HG02938 (cell line): ENCODE measurements around the gene ZGPAT.
"Not testable (repeated sequence)": the region's sequence is repeated elsewhere in the genome, so short reads cannot be mapped to it uniquely, and the experiment has no call there.

ENCODE experiments used
- ATAC-seq: cut with Tn5 transposase; IDR thresholded peaks from one replicate; pipeline ENCODE4 v1.9.1; 2021; ENCODE audit warnings: mild to moderate bottlenecking, moderate library complexity; ENCODE audit not compliant: unreplicated experiment

The ZGPAT gene

DNA sequence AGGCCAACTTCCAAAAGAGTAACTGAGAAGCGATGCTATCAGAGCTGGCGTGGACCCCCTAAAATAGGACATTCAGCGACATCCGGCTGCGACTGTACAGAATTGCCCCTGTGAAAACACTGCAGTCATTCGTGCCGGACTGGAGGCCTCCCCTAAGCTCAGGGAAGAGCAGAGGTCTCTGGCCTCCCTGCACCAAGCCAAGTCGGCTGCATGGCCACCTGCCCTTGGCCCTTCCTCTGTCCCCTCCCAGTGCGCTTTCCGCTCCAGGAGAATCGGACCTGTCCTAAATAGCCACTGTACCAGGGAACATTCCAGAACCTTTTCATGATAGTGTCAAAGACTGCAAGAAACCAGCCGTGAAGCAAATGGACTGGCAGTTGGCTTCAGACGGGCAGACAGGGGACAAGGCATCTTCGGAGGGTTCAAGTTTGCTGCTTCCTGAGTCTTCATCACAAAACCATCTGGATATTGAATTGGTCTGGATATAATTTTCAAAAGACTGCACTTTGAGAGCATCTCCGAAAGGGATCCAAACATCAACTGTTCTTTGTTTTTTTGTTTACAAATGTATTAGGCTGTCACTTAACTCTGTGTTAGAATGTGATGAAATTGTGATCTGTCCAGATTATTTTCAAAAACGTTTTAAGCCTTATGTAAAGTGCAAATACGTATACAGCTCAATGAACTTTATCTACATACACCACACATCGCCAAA, 48.3 kb downstream of the ZGPAT start:
- no peak for ATAC-seq

DNA sequence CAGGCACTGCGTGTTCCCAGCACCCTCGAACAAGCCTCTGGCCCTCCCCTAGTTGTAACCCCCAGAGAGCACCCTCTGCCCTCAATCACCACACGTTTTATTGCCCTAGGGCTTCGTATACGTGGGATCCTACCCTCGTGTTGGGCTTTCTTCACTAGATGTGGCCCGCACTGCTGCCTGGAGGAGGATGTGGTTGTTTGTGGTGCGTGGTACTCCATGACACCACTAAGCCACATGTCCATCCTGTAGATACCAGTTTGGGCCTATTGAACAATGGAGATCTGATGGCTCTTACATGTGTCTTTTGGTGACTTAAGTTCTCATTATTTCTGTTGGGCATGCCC, 48.8 kb downstream of the ZGPAT start:
- ATAC-seq, result no peak

DNA sequence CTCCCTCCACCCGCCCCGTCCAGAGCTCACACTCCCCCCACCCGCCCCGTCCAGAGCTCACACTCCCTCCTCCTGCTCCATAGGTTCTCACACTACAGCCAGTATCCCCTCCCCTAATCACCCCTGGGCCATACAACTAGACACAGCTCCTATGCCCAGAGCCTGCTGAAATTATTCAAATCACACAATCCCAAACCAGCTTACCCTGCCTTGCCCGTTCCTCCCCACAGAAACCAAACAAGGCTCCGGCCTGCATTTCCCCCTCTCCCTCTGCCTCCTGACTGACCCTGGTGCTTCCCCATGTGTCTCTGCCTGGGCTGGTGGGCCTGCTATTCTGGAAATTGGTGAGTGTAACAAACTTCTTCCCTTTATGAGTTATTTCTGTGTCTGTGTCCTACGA, 50.3 kb downstream of the ZGPAT start:
- ATAC-seq, result no peak

DNA sequence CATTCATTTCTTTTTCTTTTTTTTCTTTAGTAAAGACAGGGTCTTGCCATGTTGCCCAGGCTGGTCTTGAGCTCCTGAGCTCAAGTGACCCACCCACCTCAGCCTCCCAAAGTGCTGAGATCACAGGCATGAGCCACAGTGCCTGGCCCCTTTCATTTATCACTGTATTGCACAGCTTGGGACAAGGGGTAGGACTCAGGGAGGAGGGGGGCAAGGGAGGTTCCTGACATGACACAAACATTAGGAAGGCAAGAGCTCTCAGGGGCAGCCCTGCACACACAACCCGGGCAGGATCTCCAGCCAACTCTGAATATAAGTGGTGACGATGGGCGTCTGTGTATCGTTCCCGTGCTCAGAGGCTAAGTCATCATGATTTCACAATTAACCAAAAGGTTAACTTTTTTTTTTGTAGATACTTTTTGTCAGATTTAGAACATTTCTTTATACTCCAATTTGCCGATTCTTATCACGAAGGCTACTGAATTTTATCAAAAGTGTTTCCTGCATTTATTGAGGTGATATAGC, 51.6 kb downstream of the ZGPAT start:
- ATAC-seq, result no peak

DNA sequence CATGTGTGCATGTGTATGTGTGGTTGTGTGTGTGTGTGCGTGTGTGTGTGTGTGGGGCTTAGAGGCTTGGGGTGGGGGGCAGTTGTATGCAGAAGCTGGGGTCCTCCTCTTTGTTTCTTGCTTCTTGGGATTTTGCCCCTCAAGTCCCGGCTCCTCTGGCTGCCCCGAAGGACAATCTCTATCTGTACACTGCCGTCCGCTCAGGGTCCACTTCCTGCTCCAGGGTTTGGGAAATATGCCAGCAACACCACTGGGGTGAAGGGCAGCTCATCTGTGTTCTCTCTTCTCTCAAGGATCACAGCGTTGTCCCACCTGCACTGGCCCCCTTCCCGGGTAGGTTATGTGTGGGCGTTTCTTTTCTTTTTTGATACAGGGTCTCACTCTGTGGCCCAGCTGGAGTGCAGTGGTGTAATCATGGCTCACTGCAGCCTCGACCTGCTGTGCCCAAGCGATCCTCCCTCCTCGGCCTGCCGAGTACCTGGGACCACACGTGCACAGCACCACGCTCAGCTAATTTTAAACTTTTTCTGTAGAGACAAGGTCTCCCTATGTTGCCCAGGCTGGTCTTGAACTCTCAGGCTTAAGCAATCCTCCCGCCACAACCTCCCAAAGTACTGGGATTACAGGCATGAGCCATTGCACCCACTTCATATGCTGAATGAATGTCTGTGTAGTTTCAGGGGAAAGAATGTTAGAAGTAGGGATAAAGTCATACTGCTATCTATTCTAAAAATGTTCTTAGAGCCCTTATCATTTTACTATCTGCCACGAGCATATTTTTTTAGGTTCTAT, 57.4 kb downstream of the ZGPAT start:
- no peak for ATAC-seq

DNA sequence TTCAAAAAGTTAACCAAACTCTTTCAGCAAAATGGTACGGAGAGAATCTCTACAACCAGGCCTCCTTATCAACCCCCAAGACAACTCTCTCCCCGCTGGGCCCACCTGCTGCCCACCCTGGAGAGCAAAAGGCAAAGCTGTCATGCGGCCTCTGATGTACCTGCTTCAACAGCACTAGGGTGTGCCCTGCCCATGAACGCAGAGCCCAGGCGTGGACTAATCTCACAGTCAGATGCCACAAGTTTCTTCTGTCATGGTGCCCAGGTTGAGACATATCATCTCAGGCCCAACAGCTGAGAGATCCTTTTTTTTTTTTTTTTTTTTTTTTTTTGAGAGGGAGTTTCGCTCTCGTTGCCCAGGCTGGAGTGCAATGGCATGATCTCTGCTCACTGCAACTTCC, 58.1 kb downstream of the ZGPAT start:
- no peak for ATAC-seq

DNA sequence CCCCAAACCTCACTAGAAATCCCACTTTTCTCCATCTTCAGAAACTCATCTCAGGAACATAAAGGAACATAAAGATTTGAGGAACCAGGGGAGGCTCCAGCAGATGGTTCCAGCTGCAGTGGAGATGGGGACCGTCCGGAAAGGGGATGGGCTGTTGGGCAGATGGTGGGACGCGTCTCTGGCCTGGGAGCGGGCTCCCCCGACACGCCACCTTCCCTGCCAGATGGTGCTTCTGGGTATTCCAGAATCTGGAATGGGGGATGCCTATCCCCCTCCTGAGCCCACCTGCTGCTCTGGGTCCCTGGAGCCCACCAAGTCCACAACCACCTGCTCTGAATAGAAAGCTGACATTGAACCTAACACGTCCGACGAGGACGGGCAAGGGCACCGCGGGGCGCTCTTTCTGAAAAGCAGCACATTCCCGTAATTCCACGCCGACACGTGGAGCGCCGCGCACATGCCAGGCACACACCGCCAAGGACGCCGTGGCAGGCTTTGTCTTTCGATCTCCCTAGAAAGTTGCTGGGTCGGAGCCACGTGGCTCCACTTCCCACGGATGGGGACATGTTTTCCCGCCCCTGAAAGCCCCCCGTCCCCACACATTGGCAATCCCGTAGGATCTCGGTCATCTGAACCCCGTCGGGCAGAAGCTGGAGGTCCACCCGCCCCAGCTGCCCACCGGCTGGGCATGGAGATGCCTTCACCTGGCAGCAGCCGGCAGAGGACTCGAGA, 59.0 kb downstream of the ZGPAT start:
- no peak for ATAC-seq

DNA sequence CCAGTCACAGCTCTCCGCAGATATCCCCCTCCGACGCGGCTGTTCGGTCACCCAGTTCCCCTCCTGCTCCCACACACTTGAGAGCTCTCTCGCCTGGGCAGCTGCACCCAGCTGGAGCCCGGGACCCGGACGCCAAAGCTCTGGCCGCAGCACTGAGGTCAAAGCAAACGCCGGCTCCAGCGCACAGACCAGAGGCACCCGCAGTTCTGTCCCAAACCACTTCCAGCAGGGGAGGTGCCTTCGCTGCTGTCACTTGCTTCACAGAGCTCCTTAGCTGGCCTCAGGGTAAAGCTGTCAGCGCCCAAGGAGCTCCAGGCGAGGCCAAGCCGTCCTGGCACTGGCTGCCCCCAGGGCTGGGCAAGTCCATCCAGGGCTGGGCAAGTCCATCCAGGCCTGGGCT, 59.6 kb downstream of the ZGPAT start:
- no peak for ATAC-seq

DNA sequence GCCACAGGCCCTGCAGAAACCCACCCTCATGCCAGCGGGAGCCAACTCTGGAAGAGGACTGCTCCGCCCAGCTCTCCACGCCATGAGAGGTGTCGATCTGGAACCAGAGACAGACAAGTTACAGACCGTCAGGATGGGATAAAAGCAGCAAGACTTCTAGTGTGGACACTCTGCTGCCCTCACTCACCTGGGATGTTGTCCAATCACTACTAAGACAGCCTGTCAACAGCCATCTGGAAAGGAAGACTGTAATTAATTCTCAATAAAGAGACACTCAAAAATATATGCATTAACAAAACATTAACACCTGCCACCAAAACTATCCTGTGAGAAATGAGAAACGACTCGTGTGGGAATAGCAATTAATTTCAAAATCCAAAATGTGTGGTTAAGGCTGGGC, 60.0 kb downstream of the ZGPAT start:
- no peak for ATAC-seq

DNA sequence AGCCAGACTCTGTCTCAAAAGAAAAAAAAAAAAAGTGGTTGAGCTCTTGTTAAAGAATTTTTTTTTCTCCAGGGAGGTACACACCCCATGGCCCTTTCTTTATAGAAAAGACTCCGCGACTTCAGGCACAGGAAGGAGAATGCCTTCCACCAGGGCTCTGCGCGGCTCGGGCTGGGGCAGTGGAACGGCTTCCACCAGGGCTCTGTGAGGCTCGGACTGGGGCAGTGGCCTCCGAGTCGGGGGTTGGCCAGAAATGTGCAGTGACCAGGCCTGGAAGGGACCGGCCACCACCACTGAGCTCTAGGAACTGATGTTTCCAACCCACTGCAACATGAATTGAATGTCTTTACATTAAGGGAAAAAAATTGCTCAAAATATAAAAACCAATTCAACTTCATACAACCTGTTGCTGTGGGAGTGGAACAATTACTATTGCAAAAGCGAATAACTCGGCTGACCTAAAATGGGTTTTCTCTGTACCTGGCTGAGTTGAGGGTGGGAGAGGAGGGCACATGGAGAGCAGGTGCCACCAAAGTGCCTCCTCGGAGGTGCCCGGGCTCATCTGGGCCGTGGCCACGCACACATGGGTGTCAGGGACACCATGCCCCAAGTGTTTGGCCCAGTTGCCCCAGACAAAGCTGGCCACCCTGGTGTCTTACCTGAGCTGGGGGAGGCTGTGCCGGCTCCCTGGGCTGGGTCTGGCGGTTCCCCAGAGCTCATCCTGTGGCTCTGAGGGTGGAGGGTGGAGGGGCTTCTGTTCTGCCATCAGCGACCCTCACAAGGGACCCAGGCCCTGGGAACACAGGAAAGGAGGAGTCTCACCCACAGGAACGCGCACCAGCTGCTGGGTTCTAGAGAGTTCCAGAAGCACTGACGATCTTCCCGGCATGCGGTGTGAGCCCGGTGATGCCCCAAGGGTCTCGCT, 61.0 kb downstream of the ZGPAT start:
- ATAC-seq, result no peak

DNA sequence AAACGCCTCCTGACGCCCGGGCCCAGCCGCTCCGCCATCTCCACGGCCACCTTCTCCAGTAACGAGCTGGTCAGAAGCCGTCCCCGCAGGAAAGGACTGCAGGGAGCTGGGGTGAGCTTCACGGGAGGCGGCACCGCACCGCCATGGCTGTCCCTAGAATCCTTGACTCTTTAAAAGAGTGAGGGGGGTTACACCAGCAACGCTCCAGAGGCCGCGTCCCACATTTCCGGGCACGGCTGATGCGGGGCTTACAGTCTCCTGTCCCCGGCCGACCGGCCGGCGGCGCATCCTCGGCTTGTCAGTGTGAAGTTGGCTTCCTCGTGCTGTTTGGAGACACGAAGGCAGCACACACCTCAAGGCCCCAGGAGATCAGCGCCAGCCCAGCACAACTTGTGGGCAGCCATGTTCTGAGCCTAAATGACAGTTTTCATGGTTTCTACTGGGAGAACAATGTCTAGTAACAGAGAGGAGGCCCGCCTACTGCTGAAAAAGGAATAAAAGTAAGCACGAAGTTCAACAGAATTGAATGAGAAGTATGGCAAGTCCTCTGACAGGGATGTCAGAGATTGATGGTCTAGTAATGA, 62.1 kb downstream of the ZGPAT start:
- no peak for ATAC-seq

DNA sequence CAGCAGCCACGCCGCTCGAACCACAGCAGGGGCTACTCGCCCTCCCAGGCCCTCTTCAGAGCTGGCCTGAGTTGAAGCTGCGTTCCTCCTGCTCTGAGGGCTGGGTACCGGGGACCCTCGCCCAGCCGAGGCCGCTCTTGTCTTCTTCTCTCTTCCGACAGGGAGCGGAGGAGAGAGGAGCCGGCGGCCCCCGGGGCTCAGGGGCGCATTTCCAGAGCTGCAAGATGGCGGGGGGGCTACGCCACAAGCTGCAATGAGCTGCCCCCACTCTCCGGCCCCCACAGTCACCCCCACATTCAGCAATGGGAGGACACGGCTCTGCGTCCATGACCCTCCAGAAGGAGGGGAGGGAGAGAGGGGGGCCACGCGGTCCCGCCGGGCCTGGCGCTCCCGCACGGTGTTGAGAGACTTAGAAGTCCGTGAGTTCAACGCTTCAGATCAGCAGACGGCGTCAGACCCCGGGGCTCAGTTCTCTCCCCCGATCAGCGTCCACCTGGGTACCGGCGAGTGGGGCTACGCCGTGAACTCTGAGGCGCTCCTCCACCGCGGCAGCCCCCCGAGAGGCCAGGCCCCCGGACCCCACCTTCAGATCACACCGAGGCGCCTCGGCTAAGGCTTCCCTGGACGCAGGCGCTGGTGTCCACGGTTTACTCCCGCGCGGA, 63.3 kb downstream of the ZGPAT start:
- ATAC-seq, result no peak

DNA sequence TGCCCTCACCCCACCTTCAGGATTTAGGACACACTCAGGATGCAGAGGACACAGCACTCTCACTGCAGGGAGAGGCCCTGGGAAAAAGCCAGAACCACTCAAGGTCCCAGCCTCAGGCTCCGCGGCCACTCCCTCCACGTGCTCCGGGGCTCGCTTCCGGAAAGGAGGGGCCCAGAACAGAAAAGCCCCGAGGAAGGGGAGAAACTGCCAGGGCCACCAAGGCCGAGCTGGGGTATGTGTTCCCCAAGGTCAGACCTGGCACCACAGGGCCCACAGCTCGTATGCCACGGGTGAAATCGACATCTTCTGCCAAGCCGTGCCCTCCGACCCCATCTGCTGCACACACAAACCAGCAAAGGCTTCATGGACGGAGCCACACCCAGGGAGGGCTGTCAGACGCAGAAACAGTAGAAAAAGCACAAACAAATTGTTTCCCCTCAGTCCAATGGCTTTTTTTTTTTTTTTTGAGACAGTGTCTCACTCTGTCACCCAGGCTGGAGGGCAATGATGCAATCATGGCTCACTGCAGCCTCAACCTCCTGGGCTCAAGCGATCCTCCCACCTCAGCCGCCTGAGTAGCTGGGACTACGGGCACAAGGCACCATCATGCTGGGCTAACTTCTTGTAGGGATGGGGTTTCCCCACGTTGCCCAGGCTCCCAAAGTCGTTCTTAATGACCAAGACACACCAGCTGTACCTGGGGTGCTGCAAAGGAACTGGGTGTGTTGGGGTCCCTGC, 65.1 kb downstream of the ZGPAT start:
- no peak for ATAC-seq

DNA sequence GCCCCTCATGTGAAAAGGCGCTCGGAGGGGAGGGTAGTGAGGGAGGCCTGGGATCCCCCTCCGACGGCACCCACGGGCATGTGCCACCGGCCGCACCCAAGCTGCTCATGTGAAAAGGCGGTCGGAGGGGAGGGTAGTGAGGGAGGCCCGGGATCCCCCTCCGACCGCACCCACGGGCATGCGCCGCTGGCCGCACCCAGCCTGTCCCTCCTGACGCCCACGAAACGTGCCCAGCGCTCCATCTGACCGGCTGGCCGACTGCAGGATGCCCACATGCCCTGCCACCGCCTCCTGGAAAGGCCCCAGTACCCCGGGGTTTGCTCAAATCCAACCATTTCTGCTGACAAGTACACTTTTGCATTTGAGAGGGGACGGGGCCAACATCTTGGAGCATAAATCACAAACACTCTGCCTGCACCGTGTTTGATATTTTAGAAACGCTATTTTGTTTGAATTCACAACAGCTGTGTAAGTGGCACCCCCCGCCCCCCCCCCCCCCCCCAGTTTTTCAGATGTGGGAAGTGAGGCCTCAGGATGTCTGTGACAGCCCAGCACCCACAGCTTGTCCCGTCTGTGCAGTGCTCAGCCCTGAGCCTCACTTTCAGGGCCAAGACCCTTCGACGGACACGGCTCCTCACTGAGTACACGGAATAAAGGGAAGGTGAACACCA, 65.9 kb downstream of the ZGPAT start:
- no peak for ATAC-seq

DNA sequence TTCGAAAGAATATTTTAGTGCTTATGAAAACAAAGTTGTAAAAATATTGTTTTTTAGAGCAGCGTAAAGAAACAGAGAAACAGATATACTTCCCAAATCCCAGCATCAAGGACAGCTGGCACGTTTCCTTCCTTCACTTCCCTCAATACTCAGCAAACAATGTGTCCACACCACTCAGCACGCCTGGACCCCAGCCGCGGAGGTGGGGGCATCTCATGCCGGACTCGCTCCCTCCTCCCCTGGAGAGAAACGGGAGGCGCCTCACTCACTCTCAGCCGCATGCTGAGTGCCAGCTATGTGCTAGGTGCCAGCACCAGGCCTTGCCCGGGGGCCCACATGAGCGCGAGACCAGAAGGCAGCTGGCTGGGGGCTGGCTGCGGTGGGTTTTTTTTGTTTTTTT, 66.5 kb downstream of the ZGPAT start:
- ATAC-seq, result no peak

DNA sequence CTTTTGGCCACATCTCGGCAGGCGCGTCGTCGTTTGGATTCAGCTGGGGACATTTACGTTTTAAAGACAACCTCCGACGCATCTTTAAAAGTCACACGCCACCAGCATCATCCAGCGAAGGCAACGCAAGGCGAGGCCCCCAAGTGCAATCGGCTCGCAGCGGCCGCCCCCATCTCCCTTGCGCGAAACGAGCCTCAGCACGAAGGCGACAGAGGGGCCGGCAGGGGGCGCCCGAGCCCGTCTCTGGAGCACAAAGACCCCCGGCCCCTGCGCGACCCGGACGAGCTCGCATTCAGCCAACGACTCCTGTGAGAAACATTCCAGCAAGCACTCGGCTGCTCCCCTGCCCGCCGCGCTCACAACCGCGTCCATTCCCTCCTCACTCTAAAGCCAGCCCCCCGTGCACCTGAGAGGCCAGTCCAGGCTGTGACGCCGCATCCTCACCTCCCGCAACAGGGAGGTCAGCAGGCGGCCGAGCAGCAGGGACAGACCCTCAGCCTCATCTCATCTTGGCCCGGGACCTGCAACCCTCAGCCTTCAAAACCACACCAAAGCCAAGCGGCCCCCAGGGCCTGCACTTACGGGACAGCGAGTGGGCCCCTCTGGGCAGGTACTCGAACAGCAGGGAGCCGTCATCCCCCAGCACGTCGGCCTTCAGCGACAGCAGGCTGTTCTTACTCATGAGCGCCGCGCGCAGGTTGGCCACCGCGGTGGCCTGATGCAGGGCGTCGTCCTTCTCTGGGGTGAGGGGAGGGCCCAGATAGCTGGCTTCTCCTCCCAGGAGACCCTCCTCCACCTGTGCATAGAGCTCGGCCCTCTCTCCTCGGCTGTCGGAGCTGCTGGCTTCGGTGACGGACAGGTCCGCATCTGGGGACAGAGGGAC, 67.5 kb downstream of the ZGPAT start:
- ATAC-seq, result no peak

DNA sequence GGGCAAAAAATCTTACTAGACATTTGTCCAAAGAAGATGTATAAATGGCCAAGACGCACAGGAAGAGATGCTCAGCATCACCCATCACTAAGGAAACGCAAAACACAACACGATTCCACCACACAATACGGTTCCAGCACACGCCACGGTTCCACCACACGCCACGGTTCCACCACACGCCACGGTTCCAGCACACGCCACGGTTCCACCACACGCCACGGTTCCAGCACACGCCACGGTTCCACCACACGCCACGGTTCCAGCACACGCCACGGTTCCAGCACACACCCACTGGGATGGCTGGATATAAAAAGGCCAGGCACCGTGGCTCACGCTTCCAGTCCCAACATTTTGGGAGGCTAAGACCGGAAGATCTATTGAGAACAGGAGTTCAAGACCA, 69.0 kb downstream of the ZGPAT start:
- not testable (repeated sequence) for ATAC-seq

DNA sequence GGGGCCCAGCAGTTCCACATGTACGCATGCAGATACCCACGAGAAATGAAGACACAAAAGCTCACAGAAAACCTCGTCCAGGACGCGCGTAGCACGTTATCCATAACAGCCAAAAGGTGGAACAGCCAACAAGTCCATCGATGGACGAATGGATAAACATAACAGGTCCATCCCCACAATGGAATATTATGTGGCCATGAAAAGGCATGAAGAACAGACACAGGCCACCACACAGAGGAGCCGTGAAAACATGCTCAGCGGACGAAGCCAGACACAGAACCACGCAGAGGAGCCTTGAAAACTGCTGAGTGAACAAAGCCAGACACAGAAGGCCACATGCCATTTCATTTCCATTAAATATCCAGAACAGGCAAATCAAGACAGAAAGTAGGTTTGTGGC, 69.8 kb downstream of the ZGPAT start:
- no peak for ATAC-seq
